ENCODE results near the gene SLC22A9. TPM values are rescaled to one million over a fixed set of nuclear protein-coding genes. Genes with fewer than 3 reads are reported as not detected.

SLC22A9 gene
- polyA plus RNA-seq, 1 of the 3 experiments (the other 2 are of a cell fraction) = not detected

GRCh38 chr11:63369971-63370588, 495 bp downstream of the SLC22A9 start:
- Histone ChIP-seq H3K9me2 (no peaks in the 10 kb centered on the region), H3F3A (replicated peaks; ENCODE audit: insufficient read depth) (no peaks in the 10 kb centered on the region), H2AFZ (ENCODE audit: low read depth) (no peak overlapping the region), H3K4me3 (ENCODE audit: low read depth in 2 of 2, low read length in 1 of 2) (no peak overlapping the region), H3K4me1 (ENCODE audit: control insufficient read depth in 1 of 2, insufficient read depth in 2 of 2, low read depth in 1 of 2, low read length in 1 of 2) (no peaks in the 10 kb centered on the region), H3K36me3 (replicated peaks in 1 of 2; ENCODE audit: control insufficient read depth in 1 of 2, insufficient read depth in 2 of 2, low read length in 1 of 2) (no peaks in the 10 kb centered on the region), H3K9ac (no peak overlapping the region), H3K79me2 (ENCODE audit: insufficient read depth) (no peaks in the 10 kb centered on the region), H4K20me1 (ENCODE audit: insufficient read depth) (no peaks in the 10 kb centered on the region), H3K27me3 (ENCODE audit: insufficient read depth) (no peaks in the 10 kb centered on the region), H3K4me2 (no peak overlapping the region), H3K9me3 (no peaks in the 10 kb centered on the region), H3K27ac (ENCODE audit: low read depth in 2 of 2, low read length in 1 of 2) (no peak overlapping the region)
- TF ChIP-seq, protein P1, sequence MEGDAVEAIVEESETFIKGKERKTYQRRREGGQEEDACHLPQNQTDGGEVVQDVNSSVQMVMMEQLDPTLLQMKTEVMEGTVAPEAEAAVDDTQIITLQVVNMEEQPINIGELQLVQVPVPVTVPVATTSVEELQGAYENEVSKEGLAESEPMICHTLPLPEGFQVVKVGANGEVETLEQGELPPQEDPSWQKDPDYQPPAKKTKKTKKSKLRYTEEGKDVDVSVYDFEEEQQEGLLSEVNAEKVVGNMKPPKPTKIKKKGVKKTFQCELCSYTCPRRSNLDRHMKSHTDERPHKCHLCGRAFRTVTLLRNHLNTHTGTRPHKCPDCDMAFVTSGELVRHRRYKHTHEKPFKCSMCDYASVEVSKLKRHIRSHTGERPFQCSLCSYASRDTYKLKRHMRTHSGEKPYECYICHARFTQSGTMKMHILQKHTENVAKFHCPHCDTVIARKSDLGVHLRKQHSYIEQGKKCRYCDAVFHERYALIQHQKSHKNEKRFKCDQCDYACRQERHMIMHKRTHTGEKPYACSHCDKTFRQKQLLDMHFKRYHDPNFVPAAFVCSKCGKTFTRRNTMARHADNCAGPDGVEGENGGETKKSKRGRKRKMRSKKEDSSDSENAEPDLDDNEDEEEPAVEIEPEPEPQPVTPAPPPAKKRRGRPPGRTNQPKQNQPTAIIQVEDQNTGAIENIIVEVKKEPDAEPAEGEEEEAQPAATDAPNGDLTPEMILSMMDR (IDR thresholded peaks at IDR 0.05) = no peak
- TF ChIP-seq PBX3 (IDR thresholded peaks at IDR 0.05) (no peak), JUND (IDR thresholded peaks at IDR 0.05) (no peak), YY1 (IDR thresholded peaks at IDR 0.05; ENCODE audit: low read depth) (no peak), FOXJ3 (CRISPR knock-in tag; IDR thresholded peaks at IDR 0.05) (no peak), POLR2AphosphoS5 (IDR thresholded peaks at IDR 0.05; ENCODE audit: low read depth, low read length) (no peak), ZBTB33 (IDR thresholded peaks at IDR 0.05; ENCODE audit: borderline replicate concordance, low read depth) (no peak), TEAD4 (IDR thresholded peaks at IDR 0.05; ENCODE audit: borderline replicate concordance, insufficient read depth) (no peak), NRF1 (IDR thresholded peaks at IDR 0.05; ENCODE audit: low read depth, low read length) (no peak), EP300 (IDR thresholded peaks at IDR 0.05; ENCODE audit: borderline replicate concordance in 1 of 2, low read depth in 1 of 2, low read length in 1 of 2) (no peak), CHD2 (IDR thresholded peaks at IDR 0.05; ENCODE audit: low read length, partially characterized antibody) (no peak), RCOR1 (IDR thresholded peaks at IDR 0.05; ENCODE audit: low read length) (no peak), GABPA (IDR thresholded peaks at IDR 0.05; ENCODE audit: low read depth) (no peak), NFIC (IDR thresholded peaks at IDR 0.05; ENCODE audit: borderline replicate concordance) (no peak), FOSL2 (IDR thresholded peaks at IDR 0.05; ENCODE audit: borderline replicate concordance, low read depth) (no peak), GATA2 (CRISPR knock-in tag; IDR thresholded peaks at IDR 0.05) (no peak), MEF2A (IDR thresholded peaks at IDR 0.05; ENCODE audit: borderline replicate concordance, low read depth) (no peak), RFX5 (IDR thresholded peaks at IDR 0.05; ENCODE audit: low read length) (no peak)
- TF ChIP-seq, protein P2, sequence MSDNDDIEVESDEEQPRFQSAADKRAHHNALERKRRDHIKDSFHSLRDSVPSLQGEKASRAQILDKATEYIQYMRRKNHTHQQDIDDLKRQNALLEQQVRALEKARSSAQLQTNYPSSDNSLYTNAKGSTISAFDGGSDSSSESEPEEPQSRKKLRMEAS (IDR thresholded peaks at IDR 0.05; ENCODE audit: low read depth) = no peak
- TF ChIP-seq, protein P3, sequence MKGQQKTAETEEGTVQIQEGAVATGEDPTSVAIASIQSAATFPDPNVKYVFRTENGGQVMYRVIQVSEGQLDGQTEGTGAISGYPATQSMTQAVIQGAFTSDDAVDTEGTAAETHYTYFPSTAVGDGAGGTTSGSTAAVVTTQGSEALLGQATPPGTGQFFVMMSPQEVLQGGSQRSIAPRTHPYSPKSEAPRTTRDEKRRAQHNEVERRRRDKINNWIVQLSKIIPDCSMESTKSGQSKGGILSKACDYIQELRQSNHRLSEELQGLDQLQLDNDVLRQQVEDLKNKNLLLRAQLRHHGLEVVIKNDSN (IDR thresholded peaks at IDR 0.05; ENCODE audit: borderline replicate concordance, low read depth) = no peak
- DNase-seq = no peak
- POLR2A ChIA-PET = no interaction called here
- 3% methylated on average over 5 of the region's 7 CpGs for WGBS (ENCODE audit: low lambda C conversion rate)
- CTCF ChIA-PET = no interaction called here

All from SK-N-SH (cell line).